ENCODE measurements around the gene POP4. TPM values are rescaled to one million over a fixed set of nuclear protein-coding genes. Genes with fewer than 3 reads are reported as not detected.

The POP4 gene
- polyA plus RNA-seq, 1 donor, result 42.0 TPM

DNA sequence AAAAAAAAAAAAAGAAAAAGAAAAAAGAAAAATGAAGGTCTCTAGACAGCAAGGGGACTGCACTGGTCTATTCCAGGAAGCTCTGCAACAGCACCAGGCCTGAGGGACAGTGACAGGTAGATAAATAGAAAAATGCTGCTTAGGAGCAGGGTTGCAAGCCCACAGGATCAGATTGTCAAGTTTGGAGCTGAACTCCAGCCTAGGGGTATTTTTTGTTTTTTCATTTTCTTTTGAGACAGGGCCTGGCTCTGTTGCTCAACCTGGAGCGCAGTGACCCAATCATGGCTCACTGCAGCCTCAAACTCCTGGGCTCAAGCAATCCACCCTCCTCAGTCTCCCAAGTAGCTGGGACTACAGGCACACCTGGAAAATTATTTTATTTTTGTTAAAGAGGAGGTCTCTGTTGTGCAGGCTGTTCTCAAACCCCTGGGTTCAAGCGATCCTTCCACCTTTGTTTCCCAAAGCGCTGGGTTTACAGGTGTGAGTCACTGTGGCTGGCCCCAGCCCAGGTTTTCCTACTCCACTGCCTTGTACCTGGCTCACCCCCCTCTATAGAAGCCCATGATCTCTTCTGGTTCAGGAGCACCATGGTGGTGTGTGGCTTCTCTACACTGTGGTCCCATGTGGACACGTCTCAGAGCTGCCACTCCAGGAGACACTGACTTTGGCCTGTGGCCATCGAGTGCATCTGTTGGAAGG lies 23.9 kb downstream of the POP4 start:
- no peak for DNase-seq (ENCODE audit: low read depth)

DNA sequence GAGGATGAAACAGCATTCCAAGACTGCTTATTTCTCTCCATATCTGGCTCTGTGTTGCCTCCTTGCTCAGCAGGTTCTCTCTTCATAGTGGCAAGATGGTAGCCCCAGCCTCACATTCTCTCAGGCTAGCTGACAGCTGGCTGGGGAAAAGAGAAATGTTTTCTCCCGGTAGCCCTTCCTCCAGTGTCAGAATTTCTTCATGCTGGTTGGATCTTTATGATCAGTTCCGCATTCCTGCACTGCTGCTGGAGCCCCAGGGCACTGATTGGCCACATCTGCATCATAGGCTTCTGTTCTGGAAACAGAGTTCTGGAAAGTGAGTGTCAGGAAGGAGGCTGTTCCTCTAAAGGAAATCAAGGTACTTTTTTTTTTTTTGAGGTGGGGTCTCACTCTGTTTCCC lies 24.6 kb downstream of the POP4 start:
- no peak for DNase-seq (ENCODE audit: low read depth)

DNA sequence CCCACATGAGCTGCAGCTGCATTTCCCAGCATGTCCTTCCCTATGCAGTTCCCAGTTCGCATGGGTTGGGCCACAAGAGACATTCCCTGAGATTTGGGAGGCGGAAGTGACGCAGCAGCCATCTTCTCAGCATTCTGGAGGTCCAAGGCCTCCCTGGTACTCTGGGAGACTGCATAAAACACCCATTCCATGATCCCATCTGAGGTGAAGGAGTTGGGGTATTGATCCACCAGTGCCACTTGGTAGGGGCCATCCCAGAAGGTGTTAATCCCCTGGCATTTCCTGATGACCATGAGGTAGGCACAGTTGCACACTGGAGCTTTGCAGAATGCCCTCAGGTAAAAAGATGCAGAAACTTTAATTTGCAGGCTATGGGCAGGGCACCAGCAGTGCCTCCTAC lies 25.4 kb downstream of the POP4 start:
- no peak for DNase-seq (ENCODE audit: low read depth)

DNA sequence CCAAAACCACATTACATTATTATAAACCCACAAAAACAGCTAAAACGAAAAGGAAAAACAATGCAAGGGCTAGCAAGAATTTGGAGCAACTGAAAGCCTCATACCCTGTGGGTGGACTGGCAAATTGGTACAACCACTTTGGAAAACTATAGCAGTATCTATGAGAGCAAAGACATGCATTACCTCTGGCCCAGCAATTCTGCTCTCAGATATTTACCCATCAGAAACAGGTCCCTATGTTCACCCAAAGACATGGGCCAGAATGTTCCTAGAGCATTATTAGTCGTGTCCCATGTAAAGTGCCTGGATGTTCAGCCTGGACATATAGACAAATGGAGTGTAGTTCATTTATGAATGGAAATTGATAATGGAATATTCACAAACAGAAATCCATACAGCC lies 27.9 kb downstream of the POP4 start:
- DNase-seq (ENCODE audit: low read depth), result no peak

DNA sequence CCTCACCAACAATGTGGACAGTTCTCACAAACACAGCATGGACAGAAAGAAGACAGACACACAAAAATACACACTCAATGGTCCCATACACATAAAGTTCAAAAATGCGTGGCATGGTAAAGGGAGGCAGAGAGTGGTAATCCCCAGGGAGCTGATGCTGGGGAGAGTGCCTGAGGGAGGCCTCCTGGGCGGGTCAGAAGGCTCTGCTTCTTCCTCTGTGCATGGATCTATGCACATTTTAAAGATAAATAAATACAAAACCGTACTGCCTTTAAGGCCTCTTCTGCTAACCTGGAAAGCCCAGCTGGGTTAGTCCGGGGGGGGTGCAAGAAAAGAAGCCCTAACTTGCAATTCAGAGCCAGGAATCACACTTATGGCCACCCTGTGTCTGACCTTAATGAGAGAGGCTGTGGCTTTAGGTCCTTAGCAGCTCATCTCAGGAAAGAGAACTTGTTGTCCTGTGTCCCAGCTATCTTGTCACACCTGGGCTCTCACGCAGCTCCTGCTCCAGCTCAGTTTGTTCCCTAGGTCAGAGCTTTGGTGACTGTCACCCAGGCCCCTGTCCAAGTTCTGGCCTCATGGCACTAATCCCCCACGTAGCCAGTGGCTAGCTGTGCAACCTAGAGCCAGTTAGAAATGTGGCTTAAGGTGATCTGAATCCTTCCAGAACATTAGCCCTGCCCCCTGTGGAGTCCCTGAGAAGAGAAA lies 28.5 kb downstream of the POP4 start:
- no peak for DNase-seq (ENCODE audit: low read depth)

DNA sequence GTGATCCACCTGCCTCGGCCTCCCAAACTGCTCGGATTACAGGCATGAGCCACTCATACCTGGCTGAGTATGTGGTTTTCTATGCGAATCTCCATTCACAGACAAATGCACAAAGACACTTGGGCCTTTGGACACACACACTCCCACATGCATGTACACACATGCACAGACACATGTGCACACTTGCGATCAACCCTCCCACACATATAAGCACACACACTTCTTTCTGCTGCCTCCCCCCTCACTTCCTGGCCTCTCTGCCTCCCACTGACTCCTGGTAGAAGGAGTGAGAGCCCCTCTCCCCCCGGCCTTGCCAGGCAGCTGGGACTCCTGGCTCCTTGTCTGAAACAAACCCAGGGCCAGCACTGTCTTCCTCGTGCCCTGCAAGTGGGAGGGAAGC lies 29.9 kb downstream of the POP4 start:
- no peak for DNase-seq (ENCODE audit: low read depth)

DNA sequence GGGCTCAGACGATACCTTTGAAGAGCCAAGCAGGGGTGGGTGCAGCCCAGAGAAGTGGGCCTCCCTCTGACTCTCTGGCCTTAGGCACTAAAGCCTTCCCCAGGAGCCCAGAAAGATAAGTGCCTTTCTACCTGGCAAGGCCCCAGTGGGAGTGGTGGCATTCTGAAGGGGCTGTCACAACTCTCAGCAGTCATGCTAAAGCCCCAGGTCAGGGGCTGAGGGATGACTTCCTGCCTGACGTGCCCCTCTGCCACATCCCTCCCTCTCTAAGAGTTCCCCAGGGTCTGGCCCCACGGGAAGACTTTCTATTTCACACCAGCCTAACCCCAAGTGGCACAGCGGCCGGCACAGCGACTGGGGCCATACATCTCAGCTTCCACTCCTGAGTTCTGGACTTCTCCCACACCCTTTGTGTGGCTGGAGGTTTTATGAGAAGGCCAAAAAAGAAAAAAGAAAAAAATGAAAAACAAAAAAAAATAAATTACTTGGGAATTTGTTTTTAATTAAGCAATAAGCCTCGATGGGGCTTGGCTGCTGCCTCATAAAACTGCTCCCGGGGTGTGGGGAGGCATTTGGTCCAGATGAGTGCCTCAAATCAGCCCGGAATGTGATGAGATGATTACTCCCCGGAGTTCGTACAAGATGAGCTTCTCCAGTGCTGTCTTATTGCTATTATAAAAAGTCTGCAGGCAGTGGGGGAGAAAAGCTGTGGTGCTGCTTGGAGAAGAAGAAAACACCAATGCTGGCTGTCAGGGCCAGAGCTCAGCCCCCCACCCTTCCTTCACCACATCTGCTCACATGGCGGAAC lies 30.7 kb downstream of the POP4 start:
- DNase-seq (ENCODE audit: low read depth), result no peak

DNA sequence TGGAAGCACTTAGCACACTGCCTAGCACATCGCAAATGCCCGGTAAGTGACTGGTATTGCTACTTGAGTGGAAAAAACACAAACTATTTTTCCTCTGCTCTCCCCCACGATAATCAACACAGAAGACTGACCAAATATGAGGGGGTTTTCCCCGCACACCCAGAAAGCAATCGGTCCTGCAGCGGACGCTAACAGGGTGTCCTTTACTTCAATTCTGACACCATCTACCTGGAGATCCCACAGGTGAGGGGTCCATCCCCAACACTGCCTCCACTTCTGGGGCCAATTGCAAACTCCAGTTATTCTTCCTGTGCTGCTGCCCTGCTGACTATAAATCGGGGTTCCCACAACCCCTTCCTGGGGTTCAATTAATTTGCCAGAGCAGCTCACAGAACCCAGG lies 33.0 kb downstream of the POP4 start:
- DNase-seq (ENCODE audit: low read depth), result no peak

DNA sequence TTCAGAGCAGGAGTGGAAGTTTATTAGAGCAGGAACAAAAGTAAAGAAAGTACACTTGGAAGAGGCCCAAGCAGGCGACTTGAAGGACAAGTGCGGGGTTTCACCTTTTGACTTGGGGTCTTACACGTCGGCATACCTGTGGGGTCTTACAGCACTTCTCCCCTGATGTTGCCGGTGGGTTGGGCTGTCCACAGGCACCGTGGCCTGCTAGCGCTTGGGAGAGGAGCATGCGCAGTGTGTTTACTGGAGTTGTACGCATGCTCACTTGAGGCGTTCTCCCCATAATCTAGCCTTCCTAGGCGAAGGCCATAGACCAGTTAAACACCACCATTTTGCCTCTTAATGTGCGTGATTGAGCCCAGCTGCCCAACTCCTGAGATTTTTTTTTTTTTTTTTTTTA lies 34.1 kb downstream of the POP4 start:
- DNase-seq (ENCODE audit: low read depth), result no peak

DNA sequence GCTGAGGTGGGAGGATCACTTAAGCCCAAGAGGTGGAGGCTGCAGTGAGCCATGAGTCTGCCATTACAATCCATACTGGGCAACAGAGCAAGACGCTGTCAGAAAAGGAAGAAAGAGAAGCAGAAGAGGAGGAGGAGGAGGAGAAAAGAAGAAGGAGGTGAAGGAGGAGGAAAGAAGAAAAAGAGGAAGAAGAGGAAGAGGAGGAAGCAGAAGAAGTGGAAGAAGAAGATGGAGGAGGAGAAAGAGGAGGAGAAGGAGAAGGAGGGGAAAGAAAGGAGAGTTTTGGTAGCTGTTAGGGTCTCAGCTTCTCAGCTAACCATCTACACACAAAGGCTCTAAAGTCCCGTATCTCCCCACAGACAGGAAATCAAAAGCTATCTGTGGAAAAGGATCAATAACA lies 35.5 kb downstream of the POP4 start:
- DNase-seq (ENCODE audit: low read depth), result no peak

DNA sequence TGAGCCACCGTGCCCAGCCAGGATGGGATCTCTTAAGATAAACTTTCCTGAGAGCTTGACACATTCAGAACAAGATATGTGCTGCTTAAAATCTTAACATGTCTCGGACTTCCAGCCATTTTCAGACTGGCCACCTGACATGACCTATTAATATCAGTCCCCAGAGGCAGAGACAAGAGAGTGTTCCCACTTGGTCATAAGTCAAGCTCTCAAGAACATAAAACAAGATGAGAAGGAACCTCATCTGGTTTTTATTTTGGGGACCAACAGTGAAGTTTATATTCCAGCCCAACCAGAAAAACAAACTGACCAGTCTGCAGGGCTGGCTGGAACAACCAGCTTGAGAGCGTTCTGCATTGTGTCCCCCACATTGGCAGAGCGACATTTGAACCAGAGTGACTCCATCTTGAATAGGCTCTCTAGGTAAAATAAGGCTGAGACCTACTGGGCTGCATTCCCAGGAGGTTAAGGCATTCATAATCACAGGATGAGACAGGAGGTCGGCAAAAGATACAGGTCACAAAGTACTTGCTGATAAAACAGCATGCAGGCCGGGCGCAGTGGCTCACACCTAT lies 37.4 kb downstream of the POP4 start:
- no peak for DNase-seq (ENCODE audit: low read depth)

DNA sequence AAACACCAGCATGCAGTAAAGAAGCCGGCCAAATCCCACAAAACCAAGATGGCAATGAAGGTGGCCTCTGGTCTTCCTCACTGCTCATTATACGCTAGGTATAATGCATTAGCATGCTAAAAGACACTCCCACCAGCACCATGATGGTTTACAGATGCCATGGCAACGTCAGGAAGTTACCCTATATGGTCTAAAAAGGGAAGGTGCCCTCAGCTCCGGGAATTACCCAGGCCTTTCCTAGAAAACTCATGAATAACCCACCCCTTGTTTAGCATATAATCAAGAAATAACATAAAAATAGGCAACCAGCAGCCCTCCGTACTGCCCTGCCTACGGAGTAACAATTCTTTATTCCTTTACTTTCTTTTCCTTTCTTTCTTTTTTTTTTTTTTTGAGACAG lies 38.1 kb downstream of the POP4 start:
- no peak for DNase-seq (ENCODE audit: low read depth)

DNA sequence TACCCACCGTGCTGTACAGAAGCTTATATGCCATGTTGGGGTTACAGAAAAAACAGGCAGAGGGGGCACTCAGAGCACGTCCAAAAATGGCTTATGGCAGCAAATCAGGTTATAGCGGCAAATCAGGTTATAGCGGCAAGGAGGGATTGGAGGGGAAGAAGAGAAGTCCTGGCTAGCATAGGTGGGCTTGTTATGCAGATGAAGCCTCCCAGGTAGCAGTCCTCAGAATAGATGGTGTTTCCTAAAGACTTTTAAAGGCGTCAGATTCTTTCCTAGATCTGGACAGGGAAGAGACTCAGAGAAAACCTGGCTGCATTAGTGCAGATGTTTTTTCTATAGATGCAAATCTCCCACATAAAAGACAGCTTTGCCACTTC lies 39.4 kb downstream of the POP4 start:
- DNase-seq (ENCODE audit: low read depth), result no peak

DNA sequence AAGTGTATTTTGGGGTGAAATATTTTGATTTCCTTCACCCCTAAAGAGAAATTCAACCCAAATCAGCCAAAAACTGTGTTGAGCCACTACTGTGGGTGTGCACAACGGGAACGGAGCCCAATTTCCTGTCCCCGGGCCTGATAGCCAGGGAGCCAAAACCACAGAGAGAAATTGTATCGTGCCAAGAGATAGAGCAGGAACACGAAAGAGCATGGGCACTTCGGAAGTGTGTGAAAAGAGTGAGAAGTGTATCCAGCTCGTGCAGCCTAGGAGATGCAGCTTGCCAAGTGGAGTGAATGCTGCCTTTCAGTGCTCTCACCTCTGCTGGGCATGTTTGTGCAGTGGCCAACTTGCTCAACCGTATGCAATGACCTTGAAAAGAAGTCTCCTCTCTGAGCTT lies 39.8 kb downstream of the POP4 start:
- no peak for DNase-seq (ENCODE audit: low read depth)

DNA sequence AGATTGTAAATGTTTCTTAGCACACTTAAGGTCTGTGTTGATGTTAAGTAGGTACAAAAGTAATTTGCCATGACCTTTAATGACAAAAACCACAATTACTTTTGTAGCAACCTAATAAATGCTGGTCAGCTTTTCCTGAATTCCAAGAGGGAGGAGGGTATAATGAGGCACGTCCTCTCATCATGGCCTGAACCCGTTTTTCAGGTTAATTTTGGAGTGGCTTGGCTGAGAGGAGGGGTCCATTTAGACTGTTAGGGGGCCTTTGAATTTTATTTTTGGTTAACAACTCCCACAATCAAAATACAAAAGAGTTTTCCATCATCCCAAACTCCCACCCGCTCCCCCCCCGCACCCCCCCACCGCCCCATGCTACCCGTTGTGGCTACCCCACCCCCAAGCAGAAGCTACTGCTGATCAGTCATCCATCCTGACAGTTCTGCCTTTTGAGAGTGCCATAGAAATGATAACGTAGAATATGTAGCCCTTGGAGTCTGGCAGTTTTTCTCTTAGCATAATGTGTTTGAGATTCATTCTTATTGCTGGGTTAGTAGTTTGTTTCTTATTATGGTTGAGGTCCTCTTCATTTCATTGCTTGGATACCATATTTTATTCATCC lies 44.8 kb downstream of the POP4 start:
- no peak for DNase-seq (ENCODE audit: low read depth)

DNA sequence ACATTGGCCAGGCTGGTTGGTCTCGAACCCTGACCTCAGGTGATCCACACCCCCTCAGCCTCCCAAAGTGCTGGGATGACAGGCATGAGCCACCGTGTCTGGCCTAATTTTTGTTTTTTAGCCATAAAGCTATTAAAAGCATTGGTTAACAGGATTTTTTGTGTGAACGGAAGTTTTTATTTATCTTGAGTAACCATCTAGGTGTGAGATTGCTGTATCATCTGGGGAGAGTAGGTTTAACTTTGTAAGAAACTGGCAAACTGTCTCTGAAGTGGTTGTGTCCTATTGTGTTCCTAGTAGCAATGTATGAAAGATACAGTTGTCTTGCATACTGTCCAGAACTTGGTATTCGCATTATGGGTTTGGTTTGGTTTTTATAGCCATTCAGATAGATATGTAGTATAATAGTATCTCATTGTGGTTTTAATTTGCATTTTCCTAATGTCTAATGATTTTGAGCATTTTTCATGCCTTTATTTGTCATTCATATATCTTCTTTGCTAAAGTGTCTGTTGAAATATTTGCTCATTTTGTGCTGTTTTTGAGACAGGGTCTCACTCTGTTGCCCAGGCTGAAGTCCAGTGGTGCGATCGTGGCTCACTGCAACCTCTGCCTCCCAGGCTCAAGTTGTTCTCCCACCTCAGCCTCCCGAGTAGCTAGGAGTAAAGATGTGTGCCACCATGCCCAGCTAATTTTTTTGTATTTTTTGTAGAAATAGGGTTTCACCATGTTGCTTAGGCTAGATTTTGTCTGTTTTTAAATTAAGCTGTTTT lies 45.7 kb downstream of the POP4 start:
- DNase-seq (ENCODE audit: low read depth), result no peak

DNA sequence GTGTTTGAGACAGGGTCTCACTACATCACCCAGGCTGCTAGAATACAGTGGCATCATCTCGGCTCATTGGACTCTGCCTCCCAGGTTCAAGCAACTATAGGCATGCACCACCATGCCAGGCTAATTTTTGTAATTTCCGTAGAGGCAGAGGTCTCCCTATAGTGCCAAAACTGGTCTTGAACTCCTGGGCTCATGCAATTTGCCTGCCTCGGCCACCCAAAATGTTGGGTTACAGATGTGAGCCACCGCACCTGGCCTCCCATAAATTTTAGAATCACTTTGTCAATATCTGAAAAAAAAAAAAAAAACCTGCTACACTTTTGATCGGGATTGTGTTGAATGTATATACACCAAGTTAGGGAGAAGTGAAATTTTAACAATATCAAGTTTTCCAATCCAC lies 47.3 kb downstream of the POP4 start:
- DNase-seq (ENCODE audit: low read depth), result no peak

DNA sequence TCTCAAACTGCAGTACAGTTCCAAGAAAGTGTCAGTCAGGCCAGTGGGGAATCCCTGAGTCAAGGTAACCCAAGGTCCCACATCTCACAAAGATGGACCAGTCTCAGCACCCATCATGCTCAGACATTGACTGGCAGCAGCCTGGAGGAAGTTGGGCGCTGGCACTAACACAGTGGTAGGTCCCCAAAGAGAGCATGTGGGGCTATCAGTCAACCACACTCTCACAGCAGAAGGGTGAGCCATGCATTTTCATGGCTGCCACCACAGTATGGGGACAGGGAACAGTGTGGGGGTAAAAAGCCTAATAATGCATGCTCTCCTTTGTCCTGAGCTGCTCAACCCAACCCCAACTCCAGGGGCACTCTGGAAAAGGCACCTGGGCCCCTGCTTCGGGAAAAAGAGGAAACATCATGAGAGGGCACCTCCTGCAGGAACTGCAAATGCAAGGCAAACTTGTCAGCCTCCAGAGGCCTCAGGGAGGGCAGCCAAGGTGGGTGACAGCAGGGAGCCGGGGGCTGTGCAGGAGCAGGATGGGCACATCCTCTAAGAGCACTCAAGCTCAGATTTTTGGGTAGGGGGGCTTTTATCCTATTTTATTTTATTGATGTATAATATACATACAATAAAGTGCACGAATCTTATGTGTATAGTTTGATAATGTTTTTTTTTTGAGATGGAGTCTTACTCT lies 49.7 kb downstream of the POP4 start:
- DNase-seq (ENCODE audit: low read depth), result no peak

DNA sequence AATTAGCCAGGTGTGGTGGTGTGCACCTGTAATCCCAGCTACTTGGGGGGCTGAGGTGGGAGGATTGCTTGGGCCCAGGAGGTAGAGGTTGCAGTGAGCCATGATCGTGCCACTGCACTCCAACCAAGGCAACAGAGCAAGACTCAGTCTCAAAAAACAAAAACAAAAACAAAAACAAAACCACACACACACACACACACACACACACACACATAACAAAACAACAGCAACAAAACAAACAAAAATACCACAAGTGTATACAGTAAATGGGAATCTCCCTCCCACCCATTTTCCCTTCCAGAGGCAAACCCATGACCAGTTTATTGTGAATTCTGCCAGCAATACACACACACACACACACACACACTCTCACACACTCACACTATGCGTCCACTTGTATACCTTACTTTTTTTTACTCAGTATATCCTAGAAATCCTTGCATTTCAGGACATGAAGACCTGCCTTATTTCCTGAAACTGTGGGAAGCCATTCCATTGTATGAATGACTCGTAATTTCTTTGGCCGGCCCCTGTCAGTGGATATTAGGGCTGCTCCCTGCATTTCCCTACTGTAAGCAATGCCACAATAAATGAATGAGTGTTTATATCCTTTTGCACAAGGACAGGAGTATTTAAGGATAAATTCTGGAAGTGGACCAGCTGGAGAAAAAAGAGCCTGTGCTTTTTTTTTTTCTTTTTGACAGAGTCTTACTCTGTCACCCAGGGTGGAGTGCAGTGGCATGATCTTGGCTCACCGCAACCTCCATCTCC lies 52.3 kb downstream of the POP4 start:
- no peak for DNase-seq (ENCODE audit: low read depth)

DNA sequence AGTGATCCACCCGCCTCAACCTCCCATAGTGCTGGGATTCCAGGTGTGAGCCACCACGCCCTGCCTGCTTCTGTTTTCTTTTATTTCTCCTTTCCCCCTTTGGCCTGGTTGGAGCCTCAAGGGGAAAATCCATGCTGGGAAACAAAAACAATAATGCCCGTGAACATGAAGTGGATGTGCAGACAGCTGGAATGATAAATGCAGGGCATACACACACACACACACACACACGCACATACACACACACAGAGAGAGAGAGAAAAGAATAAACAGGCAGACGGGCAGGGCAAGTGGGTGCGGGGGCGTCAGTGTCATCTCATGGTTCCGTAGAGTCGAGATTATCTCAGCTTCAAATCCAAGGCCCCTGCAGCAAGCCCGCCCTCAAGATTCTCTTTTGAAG lies 54.8 kb downstream of the POP4 start:
- DNase-seq (ENCODE audit: low read depth), result no peak

Measured in forelimb muscle (tissue), 1 donor.